Measurements from ENCODE around the gene RAB14.

DNA sequence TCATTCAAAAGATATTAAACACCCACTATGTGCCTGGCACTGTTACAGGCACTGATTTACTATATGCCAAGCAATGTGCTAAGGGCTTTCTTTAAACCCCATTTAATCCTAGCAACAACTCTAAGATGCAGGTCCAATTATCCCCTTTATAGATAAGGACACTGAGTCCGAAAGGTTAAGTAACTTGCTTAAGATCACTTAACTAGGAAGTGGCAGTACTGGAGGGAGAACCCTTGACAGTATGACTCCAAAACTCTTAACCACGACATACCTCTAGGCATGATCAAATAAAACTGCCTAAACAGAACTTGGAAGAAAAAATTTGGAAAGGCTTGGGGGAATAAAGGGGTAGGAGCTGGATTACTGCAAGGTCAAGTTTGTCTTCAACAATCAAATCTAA is 1.7 kb downstream of the RAB14 start:
- TF ChIP-seq, protein P1, sequence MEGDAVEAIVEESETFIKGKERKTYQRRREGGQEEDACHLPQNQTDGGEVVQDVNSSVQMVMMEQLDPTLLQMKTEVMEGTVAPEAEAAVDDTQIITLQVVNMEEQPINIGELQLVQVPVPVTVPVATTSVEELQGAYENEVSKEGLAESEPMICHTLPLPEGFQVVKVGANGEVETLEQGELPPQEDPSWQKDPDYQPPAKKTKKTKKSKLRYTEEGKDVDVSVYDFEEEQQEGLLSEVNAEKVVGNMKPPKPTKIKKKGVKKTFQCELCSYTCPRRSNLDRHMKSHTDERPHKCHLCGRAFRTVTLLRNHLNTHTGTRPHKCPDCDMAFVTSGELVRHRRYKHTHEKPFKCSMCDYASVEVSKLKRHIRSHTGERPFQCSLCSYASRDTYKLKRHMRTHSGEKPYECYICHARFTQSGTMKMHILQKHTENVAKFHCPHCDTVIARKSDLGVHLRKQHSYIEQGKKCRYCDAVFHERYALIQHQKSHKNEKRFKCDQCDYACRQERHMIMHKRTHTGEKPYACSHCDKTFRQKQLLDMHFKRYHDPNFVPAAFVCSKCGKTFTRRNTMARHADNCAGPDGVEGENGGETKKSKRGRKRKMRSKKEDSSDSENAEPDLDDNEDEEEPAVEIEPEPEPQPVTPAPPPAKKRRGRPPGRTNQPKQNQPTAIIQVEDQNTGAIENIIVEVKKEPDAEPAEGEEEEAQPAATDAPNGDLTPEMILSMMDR (IDR thresholded peaks at IDR 0.05), result no peak
- TF ChIP-seq POLR2A (IDR thresholded peaks at IDR 0.05), result no peak
